ENCODE measurements around the gene NDUFAF3. TPM values are rescaled to one million over a fixed set of nuclear protein-coding genes. Genes with fewer than 3 reads are reported as not detected.

NDUFAF3 gene
- total and polyA plus RNA-seq, 2 of the 4 experiments (the other 2 are of a cell fraction), result 26.5 to 112 TPM

GRCh38 chr3:48989126-48989795 is 32.7 kb upstream of the NDUFAF3 start:
- H3K9me3 ChIP-seq (ENCODE audit: control insufficient read depth, insufficient read depth, low read length), result no peaks in the 10 kb centered on the region
- peak overlapping the region; percentile 96 for H2AK9ac ChIP-seq (replicated peaks; ENCODE audit: low read depth, low read length, poor library complexity)
- peak overlapping the region; percentile 47; the same call in 1 of the 3 replicates for H2BK15ac ChIP-seq (ENCODE audit: low read depth, low read length)
- TSS peak; percentile 84 for BruUV-seq (replicated peaks)
- in situ Hi-C loops (cut with MboI; ENCODE audit: low sequenced_read_pairs), result no loop called here
- peak overlapping the region; percentile 87 for H3K4ac ChIP-seq (ENCODE audit: low read depth, low read length)
- DNase-seq (peak; percentile 4), ATAC-seq (ENCODE audit: low read depth) (no peak)
- H3K4me1 ChIP-seq (ENCODE audit: control insufficient read depth, insufficient read depth, low read length), result peaks cover 14% of the 10 kb centered on the region
- H4K8ac ChIP-seq (ENCODE audit: low read depth in 2 of 2, low read length in 2 of 2), result peak overlapping the region; percentile 74 to 79
- H3K4me2 ChIP-seq (ENCODE audit: low read depth, low read length), result peak overlapping the region; percentile 86
- peak overlapping the region; percentile 96 for H2AFZ ChIP-seq (replicated peaks; ENCODE audit: low read length, poor library complexity)
- peak overlapping the region; percentile 92 for H3K27ac ChIP-seq (ENCODE audit: insufficient read depth, low read length)
- peak overlapping the region; percentile 77 for H3K56ac ChIP-seq (ENCODE audit: extremely low read depth, insufficient read depth, low read length)
- H3K27me3 ChIP-seq (ENCODE audit: control insufficient read depth, insufficient read depth, low read length), result no peaks in the 10 kb centered on the region
- dilution Hi-C loops (cut with HindIII; ENCODE audit: low sequenced_read_pairs, unreplicated experiment), result no loop called here
- TF ChIP-seq FOS (IDR thresholded peaks at IDR 0.05; ENCODE audit: low read depth, low read length), result no peak
- TF ChIP-seq BHLHE40 (IDR thresholded peaks at IDR 0.05; ENCODE audit: low read depth, low read length), result peak; percentile 17; the same call in 1 of the 2 replicates
- peak overlapping the region; percentile 89 for H2AK5ac ChIP-seq (ENCODE audit: low read depth, low read length)
- H3K23ac ChIP-seq (ENCODE audit: low read depth, low read length), result peak overlapping the region; percentile 50; the same call in 1 of the 2 replicates
- peak overlapping the region; percentile 71 for H2BK120ac ChIP-seq (ENCODE audit: low read depth, low read length)
- H2BK5ac ChIP-seq (ENCODE audit: low read depth, low read length, poor library complexity, severe bottlenecking), result peak overlapping the region; percentile 90
- CTCF ChIA-PET, result interaction anchor here (1.0 to 3.2 kb wide), 5 partner anchors 11 to 105 kb away, joined by 3 to 17 read pairs (median 3); partner anchors contain the start of genes NDUFAF3, QRICH1 and WDR6
- WGBS, 2 experiments (ENCODE audit: extremely low coverage in 2 of 2, insufficient read length in 1 of 2), result 5% methylated on average over 12 of the region's 21 CpGs; no CpG with 5 or more reads in 1 of the 2 experiments
- peaks cover 20 to 39% of the 10 kb centered on the region in 2 experiments for H3K79me1 ChIP-seq (ENCODE audit: low read depth in 1 of 2, low read length in 2 of 2)
- no peaks in the 10 kb centered on the region for H4K20me1 ChIP-seq (ENCODE audit: insufficient read depth, low read length)
- peak overlapping the region; percentile 63 for H2BK20ac ChIP-seq (ENCODE audit: low read depth, low read length)
- peak overlapping the region; percentile 84 for H3K14ac ChIP-seq (replicated peaks; ENCODE audit: low read depth, low read length)
- peak overlapping the region; percentile 72 for H3K4me3 ChIP-seq (ENCODE audit: insufficient read depth, low read depth, low read length)
- peaks cover 11% of the 10 kb centered on the region for H3K36me3 ChIP-seq (ENCODE audit: control insufficient read depth, insufficient read depth, low read length)
- peak overlapping the region; percentile 74 for H3K9ac ChIP-seq (ENCODE audit: low read depth, low read length)
- peak overlapping the region; percentile 74 for H3K18ac ChIP-seq (ENCODE audit: low read depth, low read length)
- intact Hi-C loops (cut with micrococcal nuclease), result loop anchor here (1.0 to 2.0 kb wide), 3 partner anchors 18 to 105 kb away; partner anchors contain the start of genes QRICH1 and WDR6
- peaks cover 7% of the 10 kb centered on the region for H3K9me1 ChIP-seq (ENCODE audit: insufficient read depth, low read length)
- peak overlapping the region; percentile 80 for H4K91ac ChIP-seq (ENCODE audit: insufficient read depth, low read depth, low read length)
- H4K5ac ChIP-seq (ENCODE audit: low read depth, low read length), result peak overlapping the region; percentile 76
- POLR2A ChIA-PET (ENCODE audit: unreplicated experiment), result interaction anchor here (1.3 kb wide), 1 partner anchor 18 kb away, joined by 9 read pairs; the partner anchor contains the start of gene WDR6

Measured in IMR-90 (cell line).